ENCODE data around the gene DPCD. TPM values are rescaled to one million over a fixed set of nuclear protein-coding genes. Genes with fewer than 3 reads are reported as not detected.

Gene DPCD
- total and polyA plus RNA-seq, 4 donors = 5.1 to 6.9 (median 5.6) TPM

- H3K9ac ChIP-seq (ENCODE audit: low read depth in 1 of 2, low read length in 2 of 2) = no peak overlapping the region
- H3K36me3 ChIP-seq (ENCODE audit: control insufficient read depth in 4 of 4, insufficient read depth in 3 of 4, low read depth in 1 of 4, low read length in 3 of 4) = peaks cover 7 to 52% (median 28%) of the 10 kb centered on the region in 4 donors
- TF ChIP-seq MAX (IDR thresholded peaks at IDR 0.05) (no peak), RAD21 (IDR thresholded peaks at IDR 0.05) (no peak), JUND (IDR thresholded peaks at IDR 0.05) (no peak), SP1 (IDR thresholded peaks at IDR 0.05) (no peak)
- no peak overlapping the region for H3K27ac ChIP-seq (ENCODE audit: low read depth in 1 of 2, low read length in 2 of 2)
- no peaks in the 10 kb centered on the region for H3K9me3 ChIP-seq (ENCODE audit: control insufficient read depth in 4 of 4, low read length in 3 of 4)
- H3K4me1 ChIP-seq (ENCODE audit: control insufficient read depth in 4 of 4, insufficient read depth in 4 of 4, low read length in 3 of 4) = no peaks in the 10 kb centered on the region
- DNase-seq (ENCODE audit: low spot score) = no peak
- H3K27me3 ChIP-seq (ENCODE audit: control insufficient read depth in 4 of 4, insufficient read depth in 4 of 4, low read length in 3 of 4) = no peaks in the 10 kb centered on the region
- WGBS = 98% methylated on average over 2 of the region's 2 CpGs
- H3K4me3 ChIP-seq (ENCODE audit: low read depth in 1 of 3, low read length in 3 of 3) = no peak overlapping the region
These were observed 68.8 kb downstream of the DPCD start for GRCh38 chr10:101656890-101657289.

- Histone ChIP-seq H3K9me3 (ENCODE audit: control insufficient read depth in 4 of 4, low read length in 3 of 4) (no peaks in the 10 kb centered on the region), H3K27me3 (ENCODE audit: control insufficient read depth in 4 of 4, insufficient read depth in 4 of 4, low read length in 3 of 4) (no peaks in the 10 kb centered on the region), H3K9ac (ENCODE audit: low read depth in 1 of 2, low read length in 2 of 2) (no peak overlapping the region), H3K4me1 (ENCODE audit: control insufficient read depth in 4 of 4, insufficient read depth in 4 of 4, low read length in 3 of 4) (no peaks in the 10 kb centered on the region), H3K27ac (ENCODE audit: low read depth in 1 of 2, low read length in 2 of 2) (no peak overlapping the region), H3K36me3 (ENCODE audit: control insufficient read depth in 4 of 4, insufficient read depth in 3 of 4, low read depth in 1 of 4, low read length in 3 of 4) (peaks cover 11 to 67% (median 34%) of the 10 kb centered on the region in 4 donors), H3K4me3 (ENCODE audit: low read depth in 1 of 3, low read length in 3 of 3) (no peak overlapping the region)
- 84% methylated on average over 5 of the region's 5 CpGs for WGBS
- TF ChIP-seq FOXA2 (IDR thresholded peaks at IDR 0.05) = no peak
- TF ChIP-seq REST (IDR thresholded peaks at IDR 0.05) = no peak
- no peak for TF ChIP-seq YY1 (IDR thresholded peaks at IDR 0.05)
- no peak for TF ChIP-seq JUND (IDR thresholded peaks at IDR 0.05)
- TF ChIP-seq EGR1 (IDR thresholded peaks at IDR 0.05; ENCODE audit: low read depth in 2 of 2) = no peak
- peak; percentile 28 for DNase-seq (ENCODE audit: low spot score)
These were observed 70.9 kb downstream of the DPCD start for GRCh38 chr10:101658975-101659374.

Small RNAs within 50 kb of the gene (small RNA-seq; reads per million reads assigned to genes)
- gene MIR3158-1 (not detected), gene RNU6-1165P (not detected)

Other genes starting within 250 kb of the DPCD start
- 10 to 100 TPM in 1 of 2 donors, 1 to 10 TPM in 1; 5.5 to 28.2 TPM for gene BTRC, start 234.2 kb upstream of the DPCD start, total RNA-seq
- 1 to 10 TPM; 2.7 to 6.2 TPM for gene BTRC, start 234.2 kb upstream of the DPCD start, polyA plus RNA-seq
- 10 to 100 TPM; 11.3 to 13.0 TPM for gene POLL, start 64 bp upstream of the DPCD start, total RNA-seq
- 1 to 10 TPM; 8.8 to 9.2 TPM for gene POLL, start 64 bp upstream of the DPCD start, polyA plus RNA-seq
- 10 to 100 TPM; 25.9 to 54.1 TPM for gene FBXW4, start 106.8 kb downstream of the DPCD start, total RNA-seq
- gene FBXW4, start 106.8 kb downstream of the DPCD start, polyA plus RNA-seq = 10 to 100 TPM in 1 of 2 donors, 1 to 10 TPM in 1; 5.4 to 15.1 TPM
- under 1 TPM in 1 of 2 donors, not detected in 1; 0.42 TPM for gene FGF8, start 187.8 kb downstream of the DPCD start, total RNA-seq
- not detected for gene FGF8, start 187.8 kb downstream of the DPCD start, polyA plus RNA-seq
- gene NPM3, start 195.1 kb downstream of the DPCD start, total RNA-seq = 10 to 100 TPM in 1 of 2 donors, 1 to 10 TPM in 1; 9.3 to 24.9 TPM
- gene NPM3, start 195.1 kb downstream of the DPCD start, polyA plus RNA-seq = 10 to 100 TPM in 1 of 2 donors, 1 to 10 TPM in 1; 3.4 to 15.5 TPM
- 10 to 100 TPM; 60.5 to 64.3 TPM for gene OGA, start 230.1 kb downstream of the DPCD start, total RNA-seq
- 10 to 100 TPM; 18.0 to 22.2 TPM for gene OGA, start 230.1 kb downstream of the DPCD start, polyA plus RNA-seq

Measured in liver (tissue), 10 donors.